ENCODE measurements around the gene MNAT1.
A peak's percentile ranks its signal among the peaks of the same experiment; 100 is the strongest.

MNAT1 gene

DNA sequence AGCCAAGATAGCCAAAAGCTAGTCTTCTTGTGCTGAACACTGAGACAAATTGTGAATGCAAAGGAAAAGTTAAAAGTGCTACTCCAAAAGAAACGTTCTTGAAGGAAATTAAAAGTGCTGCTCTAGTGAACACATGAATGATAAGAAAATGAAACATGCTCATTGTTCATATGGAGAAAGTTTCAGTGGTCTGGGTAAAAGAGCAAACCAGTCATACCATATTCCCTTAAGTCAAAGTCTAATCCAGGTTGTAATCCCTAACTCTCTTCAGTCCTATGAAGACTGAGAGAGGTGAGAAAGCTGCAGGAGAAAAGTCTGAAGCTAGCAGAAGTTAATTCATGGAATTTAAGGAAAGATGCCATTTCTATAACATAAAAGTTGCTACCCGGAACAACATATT is 121.5 kb downstream of the MNAT1 start:
- H3K27me3 ChIP-seq (ENCODE audit: control insufficient read depth, insufficient read depth, low read length), result no peaks in the 10 kb centered on the region
- H3K4me2 ChIP-seq (ENCODE audit: low read length), result no peak overlapping the region
- H3K4me1 ChIP-seq (ENCODE audit: control insufficient read depth, insufficient read depth, low read length), result no peaks in the 10 kb centered on the region
- H3K4me3 ChIP-seq (ENCODE audit: low read length), result no peak overlapping the region
- H3K36me3 ChIP-seq (ENCODE audit: insufficient read depth, low read length), result peaks cover 4% of the 10 kb centered on the region
- H3K9me3 ChIP-seq (replicated peaks; ENCODE audit: low read length), result no peaks in the 10 kb centered on the region
- no peak overlapping the region for H3K9ac ChIP-seq (ENCODE audit: low read depth, low read length)

GRCh38 chr14:60859525-60859924 is 125.0 kb downstream of the MNAT1 start:
- Histone ChIP-seq H3K4me2 (ENCODE audit: low read length) (no peak overlapping the region), H3K27me3 (ENCODE audit: control insufficient read depth, insufficient read depth, low read length) (no peaks in the 10 kb centered on the region)

GRCh38 chr14:60861545-60862140 is 127.1 kb downstream of the MNAT1 start:
- Histone ChIP-seq H3K9ac (ENCODE audit: low read depth, low read length) (no peak overlapping the region), H3K9me3 (replicated peaks; ENCODE audit: low read length) (no peaks in the 10 kb centered on the region), H3K4me1 (ENCODE audit: control insufficient read depth, insufficient read depth, low read length) (peaks cover 37% of the 10 kb centered on the region), H3K4me2 (ENCODE audit: low read length) (no peak overlapping the region), H3K4me3 (ENCODE audit: low read length) (no peak overlapping the region), H3K36me3 (ENCODE audit: insufficient read depth, low read length) (no peaks in the 10 kb centered on the region), H3K27me3 (ENCODE audit: control insufficient read depth, insufficient read depth, low read length) (no peaks in the 10 kb centered on the region)

More at GRCh38 chr14:60859525-60859924, 125.0 kb downstream of the MNAT1 start:
- Histone ChIP-seq H3K4me1 (ENCODE audit: control insufficient read depth, insufficient read depth, low read length) (peaks cover 16% of the 10 kb centered on the region), H3K9ac (ENCODE audit: low read depth, low read length) (no peak overlapping the region), H3K4me3 (ENCODE audit: low read length) (no peak overlapping the region), H3K36me3 (ENCODE audit: insufficient read depth, low read length) (no peaks in the 10 kb centered on the region), H3K9me3 (replicated peaks; ENCODE audit: low read length) (no peaks in the 10 kb centered on the region)

DNA sequence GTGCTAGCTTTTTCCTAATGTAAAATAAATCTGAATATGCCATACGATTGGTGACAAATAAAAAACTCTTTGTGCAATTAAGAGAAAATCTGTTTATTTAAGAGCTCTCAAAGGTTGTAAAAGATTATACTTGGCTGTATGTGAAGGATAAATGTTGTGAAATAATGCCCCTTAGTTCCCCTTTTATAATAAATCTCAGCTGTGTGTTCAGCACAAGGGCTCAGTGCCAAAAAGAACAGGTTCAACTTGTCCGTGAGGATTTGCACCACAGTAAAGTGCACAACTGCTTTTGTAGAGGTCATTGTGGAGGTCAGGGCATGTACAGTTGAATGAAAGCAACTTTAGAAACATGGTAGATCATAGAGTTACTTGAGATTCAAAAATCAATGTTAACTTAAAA is 127.7 kb downstream of the MNAT1 start:
- Histone ChIP-seq H3K4me2 (ENCODE audit: low read length) (no peak overlapping the region), H3K9me3 (replicated peaks; ENCODE audit: low read length) (no peaks in the 10 kb centered on the region), H3K4me3 (ENCODE audit: low read length) (no peak overlapping the region), H3K9ac (ENCODE audit: low read depth, low read length) (no peak overlapping the region), H3K27me3 (ENCODE audit: control insufficient read depth, insufficient read depth, low read length) (no peaks in the 10 kb centered on the region), H3K36me3 (ENCODE audit: insufficient read depth, low read length) (no peaks in the 10 kb centered on the region), H3K4me1 (ENCODE audit: control insufficient read depth, insufficient read depth, low read length) (peaks cover 44% of the 10 kb centered on the region)

GRCh38 chr14:60863249-60863648 is 128.7 kb downstream of the MNAT1 start:
- H3K4me3 ChIP-seq (ENCODE audit: low read length), result no peak overlapping the region
- H3K36me3 ChIP-seq (ENCODE audit: insufficient read depth, low read length), result no peaks in the 10 kb centered on the region
- no peak overlapping the region for H3K9ac ChIP-seq (ENCODE audit: low read depth, low read length)
- peak overlapping the region; percentile 12 for H3K4me2 ChIP-seq (ENCODE audit: low read length)
- H3K9me3 ChIP-seq (replicated peaks; ENCODE audit: low read length), result no peaks in the 10 kb centered on the region
- H3K4me1 ChIP-seq (ENCODE audit: control insufficient read depth, insufficient read depth, low read length), result peaks cover 53% of the 10 kb centered on the region
- H3K27me3 ChIP-seq (ENCODE audit: control insufficient read depth, insufficient read depth, low read length), result no peaks in the 10 kb centered on the region

DNA sequence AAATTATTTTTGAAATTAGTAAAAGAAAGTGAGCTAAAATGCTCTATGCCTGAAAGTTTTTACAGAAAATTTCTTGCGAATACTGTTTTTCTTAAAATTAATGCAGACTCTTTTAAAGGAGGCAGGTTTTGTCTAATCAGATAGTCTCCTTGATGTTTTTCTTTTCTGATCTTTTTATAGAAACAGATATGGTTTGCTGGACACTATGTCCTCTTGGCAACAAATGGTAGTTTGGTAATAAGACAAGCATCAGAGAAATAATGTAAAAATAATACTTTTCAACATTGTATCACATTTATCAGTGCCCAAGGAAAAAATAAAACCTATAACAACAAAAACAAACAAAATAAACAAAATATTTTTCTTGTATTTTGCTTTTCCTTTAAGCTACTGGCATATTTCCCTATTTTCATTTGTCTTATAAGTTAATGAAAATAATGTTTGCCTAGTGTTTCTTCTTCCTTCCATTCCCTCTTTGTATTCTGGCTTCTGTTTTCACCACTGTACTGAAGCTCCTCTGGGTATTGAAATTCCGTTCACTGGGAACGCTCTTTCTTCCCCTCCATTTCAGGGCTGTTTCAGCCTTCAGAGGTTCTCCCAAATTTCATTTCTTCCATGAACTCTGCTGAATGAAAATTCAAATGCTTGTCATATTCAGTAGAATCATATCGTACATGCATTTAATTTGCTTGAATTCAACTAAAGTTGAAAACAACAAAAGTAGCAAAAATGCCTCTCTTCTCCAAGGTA is 131.0 kb downstream of the MNAT1 start:
- Histone ChIP-seq H3K27me3 (ENCODE audit: control insufficient read depth, insufficient read depth, low read length) (no peaks in the 10 kb centered on the region), H3K4me2 (ENCODE audit: low read length) (peak overlapping the region; percentile 57), H3K9ac (ENCODE audit: low read depth, low read length) (peak overlapping the region; percentile 41), H3K9me3 (replicated peaks; ENCODE audit: low read length) (no peaks in the 10 kb centered on the region), H3K36me3 (ENCODE audit: insufficient read depth, low read length) (no peaks in the 10 kb centered on the region), H3K4me1 (ENCODE audit: control insufficient read depth, insufficient read depth, low read length) (peaks cover 57% of the 10 kb centered on the region), H3K4me3 (ENCODE audit: low read length) (peak overlapping the region; percentile 41)

DNA sequence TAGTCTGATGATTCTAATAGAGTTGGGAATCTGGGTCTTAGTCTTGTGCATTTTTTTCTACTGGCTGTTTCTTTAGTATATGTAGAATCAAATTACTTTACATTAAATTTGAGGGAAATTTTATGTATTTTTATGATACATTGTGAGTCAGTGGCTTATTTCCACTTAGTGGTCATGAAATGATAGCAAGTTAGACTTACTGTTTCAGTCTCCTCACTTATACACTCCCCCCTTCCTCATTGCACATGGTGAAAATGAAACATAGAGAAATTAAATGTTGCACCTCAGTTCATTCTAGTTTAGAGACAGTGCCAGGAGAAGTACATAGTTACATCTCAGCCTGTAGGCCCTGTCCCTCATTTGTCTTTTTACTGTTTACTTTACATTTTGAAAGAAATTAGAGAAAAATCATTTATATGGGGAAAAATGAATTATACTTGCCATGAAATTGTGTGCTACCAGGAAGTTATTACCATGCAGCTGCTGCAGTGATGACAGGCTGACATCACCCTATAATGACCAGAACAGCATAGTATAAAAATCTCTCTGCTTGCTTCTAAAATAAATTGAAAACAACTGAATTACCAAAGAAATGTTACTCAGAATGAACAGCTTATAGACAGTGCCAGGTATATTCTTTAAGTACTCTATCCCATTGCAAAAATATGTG is 133.1 kb downstream of the MNAT1 start:
- no peak overlapping the region for H3K4me3 ChIP-seq (ENCODE audit: low read length)
- H3K4me2 ChIP-seq (ENCODE audit: low read length), result peak overlapping the region; percentile 50
- no peaks in the 10 kb centered on the region for H3K36me3 ChIP-seq (ENCODE audit: insufficient read depth, low read length)
- H3K4me1 ChIP-seq (ENCODE audit: control insufficient read depth, insufficient read depth, low read length), result peaks cover 51% of the 10 kb centered on the region
- no peaks in the 10 kb centered on the region for H3K9me3 ChIP-seq (replicated peaks; ENCODE audit: low read length)
- no peaks in the 10 kb centered on the region for H3K27me3 ChIP-seq (ENCODE audit: control insufficient read depth, insufficient read depth, low read length)
- H3K9ac ChIP-seq (ENCODE audit: low read depth, low read length), result no peak overlapping the region

- peaks cover 6% of the 10 kb centered on the region for H3K9me3 ChIP-seq (replicated peaks; ENCODE audit: low read length)
- H3K4me2 ChIP-seq (ENCODE audit: low read length), result no peak overlapping the region
- no peaks in the 10 kb centered on the region for H3K27me3 ChIP-seq (ENCODE audit: control insufficient read depth, insufficient read depth, low read length)
- peaks cover 2% of the 10 kb centered on the region for H3K4me1 ChIP-seq (ENCODE audit: control insufficient read depth, insufficient read depth, low read length)
- H3K9ac ChIP-seq (ENCODE audit: low read depth, low read length), result no peak overlapping the region
- H3K36me3 ChIP-seq (ENCODE audit: insufficient read depth, low read length), result peaks cover 11% of the 10 kb centered on the region
- no peak overlapping the region for H3K4me3 ChIP-seq (ENCODE audit: low read length)
Measured at GRCh38 chr14:60878121-60878520, 143.6 kb downstream of the MNAT1 start.

- Histone ChIP-seq H3K4me1 (ENCODE audit: control insufficient read depth, insufficient read depth, low read length) (peaks cover 2% of the 10 kb centered on the region), H3K4me2 (ENCODE audit: low read length) (no peak overlapping the region), H3K9ac (ENCODE audit: low read depth, low read length) (no peak overlapping the region), H3K27me3 (ENCODE audit: control insufficient read depth, insufficient read depth, low read length) (no peaks in the 10 kb centered on the region), H3K9me3 (replicated peaks; ENCODE audit: low read length) (peaks cover 6% of the 10 kb centered on the region), H3K4me3 (ENCODE audit: low read length) (no peak overlapping the region), H3K36me3 (ENCODE audit: insufficient read depth, low read length) (peaks cover 11% of the 10 kb centered on the region)
Measured at GRCh38 chr14:60878536-60878935, 144.0 kb downstream of the MNAT1 start.

DNA sequence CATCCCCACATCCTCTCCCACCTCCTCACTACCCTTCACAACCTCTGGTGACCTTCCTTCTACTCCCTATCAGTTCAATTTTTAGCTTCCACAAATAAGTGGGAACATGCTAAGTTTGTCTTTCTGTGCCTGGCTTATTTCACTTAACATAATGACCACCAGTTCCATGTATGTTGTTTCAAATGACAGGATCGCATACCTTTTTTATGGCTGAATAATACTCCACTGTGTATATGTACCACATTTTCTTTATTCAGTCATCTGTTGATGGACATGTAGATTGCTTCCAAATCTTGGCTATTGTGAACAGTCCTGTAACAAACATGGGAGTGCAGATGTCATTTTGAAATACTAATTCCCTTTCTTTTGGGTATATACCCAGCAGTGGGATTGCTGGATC is 147.7 kb downstream of the MNAT1 start:
- H3K27me3 ChIP-seq (ENCODE audit: control insufficient read depth, insufficient read depth, low read length), result no peaks in the 10 kb centered on the region
- peaks cover 15% of the 10 kb centered on the region for H3K36me3 ChIP-seq (ENCODE audit: insufficient read depth, low read length)
- H3K9ac ChIP-seq (ENCODE audit: low read depth, low read length), result no peak overlapping the region
- no peak overlapping the region for H3K4me2 ChIP-seq (ENCODE audit: low read length)
- H3K4me1 ChIP-seq (ENCODE audit: control insufficient read depth, insufficient read depth, low read length), result peaks cover 2% of the 10 kb centered on the region
- peaks cover 9% of the 10 kb centered on the region for H3K9me3 ChIP-seq (replicated peaks; ENCODE audit: low read length)
- no peak overlapping the region for H3K4me3 ChIP-seq (ENCODE audit: low read length)

DNA sequence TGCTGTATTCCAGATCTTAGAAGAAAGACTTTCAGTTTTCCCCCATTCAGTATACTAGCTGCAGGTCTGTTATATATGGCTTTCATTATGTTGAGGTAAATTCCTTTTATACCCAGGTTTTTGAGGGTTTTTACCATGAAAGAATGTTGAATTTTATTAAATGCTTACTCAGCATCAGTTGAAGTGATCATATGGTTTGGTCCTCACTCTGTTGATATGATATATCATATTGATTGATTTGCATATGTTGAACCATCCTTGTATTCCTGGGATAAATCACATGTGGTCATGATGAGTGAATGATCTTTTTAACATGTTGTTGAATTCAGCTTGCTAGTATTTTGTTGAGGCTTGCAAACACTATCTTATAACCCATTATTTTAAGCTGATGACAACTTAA is 149.6 kb downstream of the MNAT1 start:
- Histone ChIP-seq H3K9ac (ENCODE audit: low read depth, low read length) (no peak overlapping the region), H3K4me1 (ENCODE audit: control insufficient read depth, insufficient read depth, low read length) (no peaks in the 10 kb centered on the region), H3K9me3 (replicated peaks; ENCODE audit: low read length) (peaks cover 9% of the 10 kb centered on the region), H3K27me3 (ENCODE audit: control insufficient read depth, insufficient read depth, low read length) (no peaks in the 10 kb centered on the region), H3K36me3 (ENCODE audit: insufficient read depth, low read length) (peaks cover 15% of the 10 kb centered on the region), H3K4me2 (ENCODE audit: low read length) (no peak overlapping the region), H3K4me3 (ENCODE audit: low read length) (no peak overlapping the region)
